HEK293 (cell line): ENCODE data around the gene EMC6.

ENCODE experiments used
- BCL11B ChIP-seq: fragments of 450-650 bp; formaldehyde crosslinking; IDR thresholded peaks from 2 replicates; pipeline ENCODE4 v1.5.1; 2016; ENCODE audit warnings: low read depth, missing biosample characterization, missing genetic modification characterization
- FEZF1 ChIP-seq: fragments of 450-650 bp; formaldehyde crosslinking; IDR thresholded peaks from 2 replicates; pipeline ENCODE4 v1.5.1; 2016; ENCODE audit warnings: missing biosample characterization, missing genetic modification characterization
- GLI4 ChIP-seq: fragments of 450-650 bp; formaldehyde crosslinking; IDR thresholded peaks from 2 replicates; pipeline ENCODE4 v1.5.1; 2016; ENCODE audit warnings: missing biosample characterization, missing genetic modification characterization
- MZF1 ChIP-seq: fragments of 450-650 bp; formaldehyde crosslinking; IDR thresholded peaks from 2 replicates; pipeline ENCODE4 v1.5.1; 2017; ENCODE audit warnings: missing biosample characterization, missing genetic modification characterization, borderline replicate concordance
- SP7 ChIP-seq: fragments of 450-650 bp; formaldehyde crosslinking; IDR thresholded peaks from 2 replicates; pipeline ENCODE4 v1.5.1; 2016; ENCODE audit warnings: missing biosample characterization, missing genetic modification characterization
- YY2 ChIP-seq: fragments of 450-650 bp; formaldehyde crosslinking; IDR thresholded peaks from 2 replicates; pipeline ENCODE4 v1.5.1; 2016; ENCODE audit warnings: missing biosample characterization, missing genetic modification characterization
- ZNF132 ChIP-seq: fragments of 450-650 bp; formaldehyde crosslinking; IDR thresholded peaks from 2 replicates; pipeline ENCODE4 v1.5.1; 2017; ENCODE audit warnings: missing biosample characterization, missing genetic modification characterization, borderline replicate concordance
- ZNF140 ChIP-seq: fragments of 450-650 bp; formaldehyde crosslinking; IDR thresholded peaks from 2 replicates; pipeline ENCODE4 v1.5.1; 2016; ENCODE audit warnings: missing biosample characterization, missing genetic modification characterization
- ZNF155 ChIP-seq: fragments of 450-650 bp; formaldehyde crosslinking; IDR thresholded peaks from 2 replicates; pipeline ENCODE4 v1.5.1; 2016; ENCODE audit warnings: missing biosample characterization, missing genetic modification characterization
- ZNF211 ChIP-seq: fragments of 450-650 bp; formaldehyde crosslinking; IDR thresholded peaks from 2 replicates; pipeline ENCODE4 v1.5.1; 2016; ENCODE audit warnings: low read depth, missing biosample characterization, missing genetic modification characterization
- ZNF221 ChIP-seq: fragments of 450-650 bp; formaldehyde crosslinking; IDR thresholded peaks from 2 replicates; pipeline ENCODE4 v1.5.1; 2017; ENCODE audit warnings: missing biosample characterization, missing genetic modification characterization, borderline replicate concordance
- ZNF274 ChIP-seq, 2 experiments: fragments of 200-500 bp in 1 of 2; fragments of 450-650 bp in 1 of 2; sonication (Bioruptor generic) in 1 of 2; formaldehyde crosslinking in 1 of 2; IDR thresholded peaks; 2 replicates each; pipeline versions ENCODE4 v1.5.1 to v1.6.1; 2014 to 2016; ENCODE audit warnings: borderline replicate concordance in 1 of 2, inconsistent platforms in 1 of 2, low read length in 1 of 2, missing biosample characterization in 1 of 2, missing genetic modification characterization in 1 of 2
- ZNF302 ChIP-seq: fragments of 450-650 bp; formaldehyde crosslinking; IDR thresholded peaks from 2 replicates; pipeline ENCODE4 v1.5.1; 2016; ENCODE audit warnings: missing biosample characterization, missing genetic modification characterization, low read depth
- ZNF37A ChIP-seq: fragments of 450-650 bp; IDR thresholded peaks from 2 replicates; pipeline ENCODE4 v1.5.1; 2018; ENCODE audit warnings: missing biosample characterization, missing genetic modification characterization
- ZNF416 ChIP-seq: fragments of 450-650 bp; formaldehyde crosslinking; IDR thresholded peaks from 2 replicates; pipeline ENCODE4 v1.5.1; 2016; ENCODE audit warnings: missing biosample characterization, missing genetic modification characterization
- ZNF426 ChIP-seq: fragments of 450-650 bp; formaldehyde crosslinking; IDR thresholded peaks from 2 replicates; pipeline ENCODE4 v1.5.1; 2017; ENCODE audit warnings: missing biosample characterization, missing genetic modification characterization, mild to moderate bottlenecking, inconsistent platforms, moderate library complexity
- ZNF623 ChIP-seq: fragments of 450-650 bp; formaldehyde crosslinking; IDR thresholded peaks from 2 replicates; pipeline ENCODE4 v1.5.1; 2016; ENCODE audit warnings: missing biosample characterization, missing genetic modification characterization
- ZNF664 ChIP-seq: fragments of 450-650 bp; formaldehyde crosslinking; IDR thresholded peaks from 2 replicates; pipeline ENCODE4 v1.5.1; 2016; ENCODE audit warnings: missing biosample characterization, missing genetic modification characterization
- ZNF670 ChIP-seq: fragments of 450-650 bp; formaldehyde crosslinking; IDR thresholded peaks from 2 replicates; pipeline ENCODE4 v1.5.1; 2016; ENCODE audit warnings: missing biosample characterization, missing genetic modification characterization, low read depth
- ZNF747 ChIP-seq: fragments of 450-650 bp; formaldehyde crosslinking; IDR thresholded peaks from 2 replicates; pipeline ENCODE4 v1.5.1; 2016; ENCODE audit warnings: missing biosample characterization, missing genetic modification characterization
- ZNF777 ChIP-seq: fragments of 450-650 bp; formaldehyde crosslinking; IDR thresholded peaks from 2 replicates; pipeline ENCODE4 v1.5.1; 2017; ENCODE audit warnings: missing biosample characterization, missing genetic modification characterization, borderline replicate concordance
- ZNF785 ChIP-seq: fragments of 450-650 bp; formaldehyde crosslinking; IDR thresholded peaks from 2 replicates; pipeline ENCODE4 v1.5.1; 2016; ENCODE audit warnings: missing biosample characterization, missing genetic modification characterization
- ZSCAN30 ChIP-seq: fragments of 450-650 bp; IDR thresholded peaks from 2 replicates; pipeline ENCODE4 v1.5.1; 2018; ENCODE audit warnings: missing biosample characterization, mild to moderate bottlenecking, missing genetic modification characterization, moderate library complexity
- TF ChIP-seq, protein P1 (sequence below): fragments of 450-650 bp; formaldehyde crosslinking; IDR thresholded peaks from 2 replicates; pipeline ENCODE4 v1.5.1; 2017; ENCODE audit warnings: missing biosample characterization, mild to moderate bottlenecking, missing genetic modification characterization, moderate library complexity
- TF ChIP-seq, protein P2 (sequence below): fragments of 450-650 bp; formaldehyde crosslinking; IDR thresholded peaks from 2 replicates; pipeline ENCODE4 v1.5.1; 2016; ENCODE audit warnings: missing biosample characterization, missing genetic modification characterization
- TF ChIP-seq, protein P3 (sequence below): fragments of 450-650 bp; formaldehyde crosslinking; IDR thresholded peaks from 2 replicates; pipeline ENCODE4 v1.5.1; 2016; ENCODE audit warnings: missing biosample characterization, missing genetic modification characterization
- TF ChIP-seq, protein P4 (sequence below): fragments of 450-650 bp; formaldehyde crosslinking; IDR thresholded peaks from 2 replicates; pipeline ENCODE4 v1.5.1; 2017; ENCODE audit warnings: missing biosample characterization, missing genetic modification characterization
- TF ChIP-seq, protein P5 (sequence below): fragments of 450-650 bp; formaldehyde crosslinking; IDR thresholded peaks from 2 replicates; pipeline ENCODE4 v1.5.1; 2017; ENCODE audit warnings: missing biosample characterization, missing genetic modification characterization
- TF ChIP-seq, protein P6 (sequence below): IDR thresholded peaks from 2 replicates; pipeline ENCODE4 v1.6.1; 2011; ENCODE audit warnings: mild to moderate bottlenecking, low read depth, low read length, borderline replicate concordance
- TF ChIP-seq, protein P7 (sequence below): fragments of 450-650 bp; formaldehyde crosslinking; IDR thresholded peaks from 2 replicates; pipeline ENCODE4 v1.5.1; 2016; ENCODE audit warnings: missing biosample characterization, missing genetic modification characterization

Gene EMC6

DNA sequence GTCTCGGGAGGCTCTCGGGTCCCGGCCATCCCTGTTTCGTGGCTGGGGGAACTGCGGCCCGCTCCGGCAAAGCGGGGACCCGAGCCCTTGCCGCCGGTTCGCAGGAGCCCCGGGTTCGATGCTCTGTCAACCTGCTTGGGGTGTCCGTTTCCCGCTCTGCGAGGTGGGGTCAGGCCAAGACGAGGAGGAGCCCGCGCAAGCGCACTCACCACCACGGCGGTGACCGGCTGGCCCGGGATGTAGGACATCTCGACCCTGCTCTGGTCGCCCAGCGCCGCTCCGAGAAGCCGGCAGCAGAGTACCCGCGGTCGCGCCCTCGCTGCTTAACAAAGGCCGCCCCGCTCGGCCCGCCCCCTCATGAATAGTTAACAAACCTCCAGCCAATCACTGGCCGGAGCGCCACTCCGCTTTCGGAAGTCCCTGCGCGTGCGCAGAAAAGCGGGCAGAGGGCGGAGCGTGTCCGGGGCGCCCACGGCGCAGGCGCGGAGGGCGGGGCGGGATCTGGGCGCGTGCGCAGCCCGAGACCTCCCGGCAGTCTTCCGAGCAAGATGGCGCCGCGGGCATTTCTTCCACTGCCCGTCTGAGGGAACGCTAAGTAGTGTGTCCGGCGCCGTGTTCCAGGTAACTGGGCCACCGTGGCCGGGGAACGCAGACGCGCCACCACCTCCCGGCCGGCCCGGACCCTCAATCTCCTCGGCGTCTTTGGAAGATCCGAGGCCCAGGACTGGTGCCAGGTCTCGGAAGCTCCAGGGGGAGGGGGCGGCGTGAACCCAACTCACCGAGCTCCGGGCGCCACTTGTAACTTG lies at the start of gene EMC6, which contains the start of gene TAX1BP3 (continued):
- TF ChIP-seq, protein P1, sequence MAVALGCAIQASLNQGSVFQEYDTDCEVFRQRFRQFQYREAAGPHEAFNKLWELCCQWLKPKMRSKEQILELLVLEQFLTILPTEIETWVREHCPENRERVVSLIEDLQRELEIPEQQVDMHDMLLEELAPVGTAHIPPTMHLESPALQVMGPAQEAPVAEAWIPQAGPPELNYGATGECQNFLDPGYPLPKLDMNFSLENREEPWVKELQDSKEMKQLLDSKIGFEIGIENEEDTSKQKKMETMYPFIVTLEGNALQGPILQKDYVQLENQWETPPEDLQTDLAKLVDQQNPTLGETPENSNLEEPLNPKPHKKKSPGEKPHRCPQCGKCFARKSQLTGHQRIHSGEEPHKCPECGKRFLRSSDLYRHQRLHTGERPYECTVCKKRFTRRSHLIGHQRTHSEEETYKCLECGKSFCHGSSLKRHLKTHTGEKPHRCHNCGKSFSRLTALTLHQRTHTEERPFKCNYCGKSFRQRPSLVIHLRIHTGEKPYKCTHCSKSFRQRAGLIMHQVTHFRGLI, result no peak
- TF ChIP-seq ZNF274 (IDR thresholded peaks at IDR 0.05; ENCODE audit: low read length), result no peak
- TF ChIP-seq ZNF274 (tag by site-specific recombination; IDR thresholded peaks at IDR 0.05; ENCODE audit: borderline replicate concordance), result no peak
- TF ChIP-seq ZNF785 (tag by site-specific recombination), result no peak
- peak; percentile 56; the same call in 1 of the 2 replicates for TF ChIP-seq ZNF777
- TF ChIP-seq ZSCAN30 (tag by site-specific recombination), result peak; percentile 79
- no peak for TF ChIP-seq ZNF221 (tag by site-specific recombination)
- TF ChIP-seq ZNF416 (tag by site-specific recombination), result no peak
- no peak for TF ChIP-seq ZNF211
- TF ChIP-seq BCL11B (tag by site-specific recombination), result no peak
- TF ChIP-seq, protein P2, sequence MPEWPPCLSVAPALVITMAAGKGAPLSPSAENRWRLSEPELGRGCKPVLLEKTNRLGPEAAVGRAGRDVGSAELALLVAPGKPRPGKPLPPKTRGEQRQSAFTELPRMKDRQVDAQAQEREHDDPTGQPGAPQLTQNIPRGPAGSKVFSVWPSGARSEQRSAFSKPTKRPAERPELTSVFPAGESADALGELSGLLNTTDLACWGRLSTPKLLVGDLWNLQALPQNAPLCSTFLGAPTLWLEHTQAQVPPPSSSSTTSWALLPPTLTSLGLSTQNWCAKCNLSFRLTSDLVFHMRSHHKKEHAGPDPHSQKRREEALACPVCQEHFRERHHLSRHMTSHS, result no peak
- TF ChIP-seq ZNF670 (tag by site-specific recombination), result no peak
- no peak for TF ChIP-seq ZNF302 (tag by site-specific recombination)
- TF ChIP-seq FEZF1 (tag by site-specific recombination), result no peak
- TF ChIP-seq, protein P3, sequence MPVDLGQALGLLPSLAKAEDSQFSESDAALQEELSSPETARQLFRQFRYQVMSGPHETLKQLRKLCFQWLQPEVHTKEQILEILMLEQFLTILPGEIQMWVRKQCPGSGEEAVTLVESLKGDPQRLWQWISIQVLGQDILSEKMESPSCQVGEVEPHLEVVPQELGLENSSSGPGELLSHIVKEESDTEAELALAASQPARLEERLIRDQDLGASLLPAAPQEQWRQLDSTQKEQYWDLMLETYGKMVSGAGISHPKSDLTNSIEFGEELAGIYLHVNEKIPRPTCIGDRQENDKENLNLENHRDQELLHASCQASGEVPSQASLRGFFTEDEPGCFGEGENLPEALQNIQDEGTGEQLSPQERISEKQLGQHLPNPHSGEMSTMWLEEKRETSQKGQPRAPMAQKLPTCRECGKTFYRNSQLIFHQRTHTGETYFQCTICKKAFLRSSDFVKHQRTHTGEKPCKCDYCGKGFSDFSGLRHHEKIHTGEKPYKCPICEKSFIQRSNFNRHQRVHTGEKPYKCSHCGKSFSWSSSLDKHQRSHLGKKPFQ (tag by site-specific recombination), result no peak
- no peak for TF ChIP-seq MZF1 (tag by site-specific recombination)
- TF ChIP-seq, protein P4, sequence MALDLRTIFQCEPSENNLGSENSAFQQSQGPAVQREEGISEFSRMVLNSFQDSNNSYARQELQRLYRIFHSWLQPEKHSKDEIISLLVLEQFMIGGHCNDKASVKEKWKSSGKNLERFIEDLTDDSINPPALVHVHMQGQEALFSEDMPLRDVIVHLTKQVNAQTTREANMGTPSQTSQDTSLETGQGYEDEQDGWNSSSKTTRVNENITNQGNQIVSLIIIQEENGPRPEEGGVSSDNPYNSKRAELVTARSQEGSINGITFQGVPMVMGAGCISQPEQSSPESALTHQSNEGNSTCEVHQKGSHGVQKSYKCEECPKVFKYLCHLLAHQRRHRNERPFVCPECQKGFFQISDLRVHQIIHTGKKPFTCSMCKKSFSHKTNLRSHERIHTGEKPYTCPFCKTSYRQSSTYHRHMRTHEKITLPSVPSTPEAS, result no peak
- TF ChIP-seq, protein P5, sequence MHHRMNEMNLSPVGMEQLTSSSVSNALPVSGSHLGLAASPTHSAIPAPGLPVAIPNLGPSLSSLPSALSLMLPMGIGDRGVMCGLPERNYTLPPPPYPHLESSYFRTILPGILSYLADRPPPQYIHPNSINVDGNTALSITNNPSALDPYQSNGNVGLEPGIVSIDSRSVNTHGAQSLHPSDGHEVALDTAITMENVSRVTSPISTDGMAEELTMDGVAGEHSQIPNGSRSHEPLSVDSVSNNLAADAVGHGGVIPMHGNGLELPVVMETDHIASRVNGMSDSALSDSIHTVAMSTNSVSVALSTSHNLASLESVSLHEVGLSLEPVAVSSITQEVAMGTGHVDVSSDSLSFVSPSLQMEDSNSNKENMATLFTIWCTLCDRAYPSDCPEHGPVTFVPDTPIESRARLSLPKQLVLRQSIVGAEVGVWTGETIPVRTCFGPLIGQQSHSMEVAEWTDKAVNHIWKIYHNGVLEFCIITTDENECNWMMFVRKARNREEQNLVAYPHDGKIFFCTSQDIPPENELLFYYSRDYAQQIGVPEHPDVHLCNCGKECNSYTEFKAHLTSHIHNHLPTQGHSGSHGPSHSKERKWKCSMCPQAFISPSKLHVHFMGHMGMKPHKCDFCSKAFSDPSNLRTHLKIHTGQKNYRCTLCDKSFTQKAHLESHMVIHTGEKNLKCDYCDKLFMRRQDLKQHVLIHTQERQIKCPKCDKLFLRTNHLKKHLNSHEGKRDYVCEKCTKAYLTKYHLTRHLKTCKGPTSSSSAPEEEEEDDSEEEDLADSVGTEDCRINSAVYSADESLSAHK (tag by site-specific recombination), result no peak
- TF ChIP-seq ZNF623 (tag by site-specific recombination), result no peak
- no peak for TF ChIP-seq ZNF132 (tag by site-specific recombination)
- no peak for TF ChIP-seq ZNF747 (tag by site-specific recombination)
- no peak for TF ChIP-seq ZNF37A (tag by site-specific recombination)
- TF ChIP-seq ZNF155 (tag by site-specific recombination), result no peak
- TF ChIP-seq, protein P6, sequence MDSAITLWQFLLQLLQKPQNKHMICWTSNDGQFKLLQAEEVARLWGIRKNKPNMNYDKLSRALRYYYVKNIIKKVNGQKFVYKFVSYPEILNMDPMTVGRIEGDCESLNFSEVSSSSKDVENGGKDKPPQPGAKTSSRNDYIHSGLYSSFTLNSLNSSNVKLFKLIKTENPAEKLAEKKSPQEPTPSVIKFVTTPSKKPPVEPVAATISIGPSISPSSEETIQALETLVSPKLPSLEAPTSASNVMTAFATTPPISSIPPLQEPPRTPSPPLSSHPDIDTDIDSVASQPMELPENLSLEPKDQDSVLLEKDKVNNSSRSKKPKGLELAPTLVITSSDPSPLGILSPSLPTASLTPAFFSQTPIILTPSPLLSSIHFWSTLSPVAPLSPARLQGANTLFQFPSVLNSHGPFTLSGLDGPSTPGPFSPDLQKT, result no peak
- TF ChIP-seq YY2 (tag by site-specific recombination), result peak; percentile 72; the same call in 1 of the 2 replicates
- TF ChIP-seq, protein P7, sequence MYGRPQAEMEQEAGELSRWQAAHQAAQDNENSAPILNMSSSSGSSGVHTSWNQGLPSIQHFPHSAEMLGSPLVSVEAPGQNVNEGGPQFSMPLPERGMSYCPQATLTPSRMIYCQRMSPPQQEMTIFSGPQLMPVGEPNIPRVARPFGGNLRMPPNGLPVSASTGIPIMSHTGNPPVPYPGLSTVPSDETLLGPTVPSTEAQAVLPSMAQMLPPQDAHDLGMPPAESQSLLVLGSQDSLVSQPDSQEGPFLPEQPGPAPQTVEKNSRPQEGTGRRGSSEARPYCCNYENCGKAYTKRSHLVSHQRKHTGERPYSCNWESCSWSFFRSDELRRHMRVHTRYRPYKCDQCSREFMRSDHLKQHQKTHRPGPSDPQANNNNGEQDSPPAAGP, result no peak; the same call in 1 of the 2 replicates
- TF ChIP-seq GLI4 (tag by site-specific recombination), result no peak
- TF ChIP-seq ZNF426, result no peak
- peak; percentile 27; the same call in 1 of the 2 replicates for TF ChIP-seq SP7 (tag by site-specific recombination)
- no peak for TF ChIP-seq ZNF140
- no peak for TF ChIP-seq ZNF664 (tag by site-specific recombination)
